ENCODE measurements around the gene MSRB1.
"Not testable (repeated sequence)": the region's sequence is repeated elsewhere in the genome, so short reads cannot be mapped to it uniquely, and the experiment has no call there.

Gene MSRB1

GRCh38 chr16:1978476-1979120 lies 35.6 kb upstream of the MSRB1 start:
- DNase-seq = no peak

DNA sequence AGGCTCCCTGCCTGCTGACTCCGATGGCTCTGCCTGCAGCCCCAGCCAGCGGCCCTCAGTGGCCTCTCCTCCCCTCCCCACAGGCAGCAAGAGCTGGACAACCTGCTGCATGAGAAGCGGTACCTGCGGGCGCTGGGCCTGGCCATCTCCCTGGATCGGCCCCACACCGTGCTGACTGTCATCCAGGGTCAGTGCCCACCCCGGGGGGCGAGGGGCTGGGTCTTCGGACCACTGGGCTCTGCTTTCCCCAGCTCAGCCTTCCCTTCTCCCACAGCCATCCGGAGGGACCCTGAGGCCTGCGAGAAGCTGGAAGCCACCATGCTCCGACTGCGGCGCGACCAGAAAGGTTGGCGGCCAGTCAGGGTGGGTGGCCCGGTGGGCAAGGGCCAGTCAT lies 34.9 kb upstream of the MSRB1 start:
- DNase-seq = no peak

- DNase-seq = no peak
These were observed 34.2 kb upstream of the MSRB1 start for GRCh38 chr16:1976951-1977874.

GRCh38 chr16:1976216-1976520 lies 33.2 kb upstream of the MSRB1 start:
- DNase-seq = no peak

GRCh38 chr16:1975432-1976215 lies 32.6 kb upstream of the MSRB1 start:
- no peak for DNase-seq

DNA sequence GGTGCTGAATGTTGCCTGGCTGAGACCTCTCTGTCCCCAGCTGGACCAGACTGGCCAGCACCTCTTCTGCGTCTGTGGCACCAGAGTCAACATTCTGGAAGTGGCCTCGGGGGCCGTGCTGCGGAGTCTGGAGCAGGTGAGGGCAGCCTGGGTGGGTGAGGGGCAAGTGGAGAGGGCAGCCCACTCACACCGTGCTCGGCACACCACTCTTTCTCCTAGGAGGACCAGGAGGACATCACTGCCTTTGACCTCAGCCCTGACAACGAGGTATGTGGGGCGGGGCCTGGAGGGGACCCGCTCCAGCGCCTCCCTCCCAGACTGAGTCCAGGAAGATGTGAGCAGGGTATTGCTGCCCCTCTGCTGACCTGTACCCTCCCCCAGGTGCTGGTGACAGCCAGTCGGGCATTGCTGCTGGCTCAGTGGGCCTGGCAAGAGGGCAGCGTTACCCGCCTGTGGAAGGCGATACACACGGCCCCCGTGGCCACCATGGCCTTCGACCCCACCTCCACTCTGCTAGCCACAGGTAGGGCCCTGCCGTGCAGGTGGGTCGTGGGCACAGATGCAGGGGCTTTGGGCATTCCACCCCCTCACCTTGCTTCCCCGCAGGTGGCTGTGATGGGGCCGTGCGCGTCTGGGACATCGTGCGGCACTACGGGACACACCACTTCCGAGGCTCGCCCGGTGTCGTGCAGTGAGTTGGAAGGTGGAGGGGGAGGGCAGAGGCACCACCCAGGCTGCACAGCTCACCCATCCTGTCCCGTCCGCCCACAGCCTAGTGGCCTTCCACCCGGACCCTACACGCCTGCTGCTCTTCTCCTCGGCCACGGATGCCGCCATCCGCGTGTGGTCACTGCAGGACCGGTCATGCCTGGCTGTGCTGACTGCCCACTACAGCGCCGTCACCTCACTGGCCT lies 31.4 kb upstream of the MSRB1 start:
- DNase-seq = no peak

DNA sequence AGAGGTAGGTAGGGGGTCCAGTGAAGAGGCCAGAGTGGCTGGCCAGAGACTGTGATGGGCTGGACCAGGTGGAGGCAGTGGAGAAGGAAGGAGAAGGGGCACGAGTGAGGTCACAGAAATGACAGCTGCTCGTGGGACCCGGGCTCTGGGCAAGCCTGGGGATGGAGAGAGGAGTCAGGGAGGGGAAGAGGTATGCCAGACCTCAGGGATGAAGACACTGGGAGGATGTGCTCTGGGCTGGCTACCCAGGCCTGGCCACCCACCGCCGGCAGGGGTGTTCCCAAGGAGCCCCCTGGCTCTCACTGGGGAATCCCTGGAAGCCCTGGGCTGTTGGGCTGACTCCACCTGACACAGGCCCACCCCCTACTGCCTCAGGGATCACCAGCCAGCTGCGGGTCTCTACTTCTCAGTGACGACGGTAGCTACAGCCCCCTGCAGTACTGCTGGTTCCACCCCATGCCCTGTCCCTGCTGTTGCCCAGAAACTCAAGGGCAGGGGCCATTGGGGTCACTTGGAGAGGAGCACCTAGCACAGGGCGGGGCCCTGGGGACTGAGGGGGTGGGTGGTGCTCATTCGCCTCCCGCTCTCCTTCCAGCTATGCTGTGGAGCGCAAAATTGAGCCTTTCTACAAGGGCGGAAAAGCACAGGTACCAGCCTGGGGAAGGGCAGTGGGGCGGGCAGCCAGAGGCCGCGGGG lies 30.6 kb upstream of the MSRB1 start:
- DNase-seq = no peak

- DNase-seq = no peak
These were observed 29.5 kb upstream of the MSRB1 start for GRCh38 chr16:1972490-1972877.

DNA sequence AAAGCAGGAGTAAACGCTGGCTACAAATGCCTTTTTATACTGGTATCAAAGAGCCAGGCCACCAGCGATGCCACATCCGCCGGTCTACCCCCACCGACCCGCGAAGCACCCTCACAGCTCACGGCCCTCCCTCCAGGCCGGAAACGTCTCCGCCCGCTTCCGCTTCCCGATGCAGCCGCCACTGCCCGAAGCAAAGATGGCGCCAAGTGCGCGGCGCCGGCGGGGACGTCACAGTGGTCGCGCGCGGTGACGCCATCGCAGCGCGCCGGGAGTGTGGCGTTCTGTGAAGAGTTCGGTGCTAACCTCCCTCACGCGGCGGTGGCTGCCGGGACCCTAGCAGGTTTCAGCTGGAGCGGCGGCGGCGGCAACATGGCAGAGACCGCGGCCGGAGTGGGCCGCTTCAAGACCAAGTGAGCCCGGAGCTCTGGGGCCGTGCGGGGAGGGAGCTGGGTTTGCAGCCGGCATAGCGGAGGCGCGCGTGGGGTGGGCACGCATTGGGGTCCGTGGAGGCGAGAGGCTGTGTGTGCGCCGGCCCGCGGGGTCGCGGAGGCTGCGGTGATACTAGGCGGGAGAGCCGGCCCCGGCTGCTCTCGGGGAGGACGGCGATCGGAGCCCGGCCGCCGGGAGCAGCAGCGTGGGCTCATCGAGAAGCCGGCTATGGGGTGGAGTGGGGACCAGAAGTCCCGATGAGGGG lies 28.9 kb upstream of the MSRB1 start, which contains the start of gene TBL3:
TBL3 (plus strand) TSS at position 258 of the 694 bp plus-strand sequence; CDS start at position 370, 112 bp downstream.
- peak; percentile 90 to 95 for DNase-seq

DNA sequence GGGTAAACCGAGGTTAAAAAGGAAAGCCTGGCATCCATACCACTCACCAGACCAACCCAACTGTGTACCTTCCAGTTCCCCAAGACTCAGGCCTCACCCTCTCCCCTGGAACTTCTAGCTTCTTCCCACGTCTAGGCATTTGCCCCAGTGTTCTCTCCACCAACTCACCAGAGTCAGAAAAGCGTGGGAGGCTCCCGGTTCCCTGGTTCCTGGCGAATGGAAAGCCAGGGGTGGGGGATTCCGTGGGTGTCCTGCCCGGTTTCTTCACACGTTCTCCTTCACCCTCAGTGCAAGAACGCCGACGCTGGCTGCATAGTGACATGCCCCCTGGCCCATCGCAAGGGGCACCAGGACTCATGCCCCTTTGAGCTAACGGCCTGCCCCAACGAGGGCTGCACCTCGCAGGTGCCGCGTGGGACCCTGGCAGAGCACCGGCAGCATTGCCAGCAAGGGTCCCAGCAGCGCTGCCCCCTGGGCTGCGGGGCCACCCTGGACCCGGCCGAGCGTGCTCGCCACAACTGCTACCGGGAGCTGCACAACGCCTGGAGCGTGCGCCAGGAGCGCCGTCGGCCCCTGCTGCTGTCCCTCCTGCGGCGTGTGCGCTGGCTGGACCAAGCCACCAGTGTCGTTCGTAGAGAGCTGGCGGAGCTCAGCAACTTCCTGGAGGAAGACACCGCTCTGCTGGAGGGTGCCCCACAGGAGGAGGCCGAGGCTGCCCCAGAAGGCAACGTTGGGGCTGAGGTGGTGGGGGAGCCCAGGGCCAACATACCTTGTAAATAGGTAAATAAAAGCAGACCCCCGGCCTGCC lies 25.4 kb upstream of the MSRB1 start:
- DNase-seq = no peak

DNA sequence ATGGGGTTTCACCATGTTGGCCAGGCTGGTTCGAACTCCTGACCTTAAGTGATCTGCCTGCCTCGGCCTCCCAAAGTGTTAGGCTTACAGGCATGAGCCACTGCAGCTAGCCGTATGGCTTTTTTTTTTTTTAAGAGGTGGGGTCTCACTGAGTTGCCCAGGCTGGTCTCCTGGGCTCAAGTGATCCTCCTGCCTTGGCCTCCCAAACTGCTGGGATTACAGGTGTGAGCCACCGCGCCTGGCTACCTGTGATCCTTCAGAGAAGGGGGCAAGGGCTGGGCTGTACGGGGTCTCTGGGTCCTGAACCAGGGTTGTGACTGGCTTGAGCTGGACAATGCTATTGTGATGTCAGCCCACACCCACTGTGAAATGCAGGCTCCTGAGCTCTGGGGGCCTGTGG lies 23.5 kb upstream of the MSRB1 start, which contains the start of gene RNF151:
RNF151 (plus strand) TSS at position 397 of the 400 bp plus-strand sequence. CDS start 26 bp downstream, outside the sequence.
- DNase-seq = no peak

GRCh38 chr16:1965396-1966001 lies 22.5 kb upstream of the MSRB1 start:
- DNase-seq = no peak

GRCh38 chr16:1964506-1965395 lies 21.8 kb upstream of the MSRB1 start, which contains the start of gene RPS2:
TSS of gene RPS2 (minus strand) at chr16:1964826. CDS start at chr16:1964625, 201 bp downstream.
- peak; percentile 99 for DNase-seq

DNA sequence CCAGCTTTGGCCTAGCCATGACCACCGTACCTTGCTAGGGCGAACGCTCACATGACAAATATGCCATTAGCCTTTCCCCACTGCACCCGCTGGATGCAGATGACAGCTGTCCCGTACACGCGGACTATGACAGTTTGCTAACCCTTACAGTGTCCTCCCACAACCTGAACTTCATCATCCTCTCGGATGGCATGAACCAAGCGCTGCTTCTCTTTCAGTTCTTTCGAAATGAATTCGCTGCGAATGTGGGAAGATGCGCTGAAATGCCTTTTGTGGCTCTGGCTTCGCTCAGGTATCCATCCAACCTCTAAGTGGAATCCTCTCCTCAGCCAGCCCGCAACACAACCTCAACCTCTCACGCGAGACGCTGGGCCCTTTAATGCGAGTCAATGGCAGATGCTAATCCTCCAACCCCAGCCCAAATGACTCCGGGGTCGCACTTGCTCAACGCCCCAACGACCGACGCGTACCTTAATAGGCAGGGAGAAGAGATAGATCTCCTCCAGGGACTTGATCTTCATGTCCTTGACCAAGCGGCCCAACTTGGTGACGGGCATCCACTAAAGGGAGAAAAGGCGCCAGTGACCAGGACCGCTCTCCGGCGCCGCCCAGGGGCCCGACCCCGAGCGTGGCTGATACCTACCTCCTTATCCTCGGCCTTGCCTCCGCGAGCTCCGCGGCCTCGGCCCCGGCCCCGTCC lies 21.0 kb upstream of the MSRB1 start:
- DNase-seq = peak; percentile 27 to 65

DNA sequence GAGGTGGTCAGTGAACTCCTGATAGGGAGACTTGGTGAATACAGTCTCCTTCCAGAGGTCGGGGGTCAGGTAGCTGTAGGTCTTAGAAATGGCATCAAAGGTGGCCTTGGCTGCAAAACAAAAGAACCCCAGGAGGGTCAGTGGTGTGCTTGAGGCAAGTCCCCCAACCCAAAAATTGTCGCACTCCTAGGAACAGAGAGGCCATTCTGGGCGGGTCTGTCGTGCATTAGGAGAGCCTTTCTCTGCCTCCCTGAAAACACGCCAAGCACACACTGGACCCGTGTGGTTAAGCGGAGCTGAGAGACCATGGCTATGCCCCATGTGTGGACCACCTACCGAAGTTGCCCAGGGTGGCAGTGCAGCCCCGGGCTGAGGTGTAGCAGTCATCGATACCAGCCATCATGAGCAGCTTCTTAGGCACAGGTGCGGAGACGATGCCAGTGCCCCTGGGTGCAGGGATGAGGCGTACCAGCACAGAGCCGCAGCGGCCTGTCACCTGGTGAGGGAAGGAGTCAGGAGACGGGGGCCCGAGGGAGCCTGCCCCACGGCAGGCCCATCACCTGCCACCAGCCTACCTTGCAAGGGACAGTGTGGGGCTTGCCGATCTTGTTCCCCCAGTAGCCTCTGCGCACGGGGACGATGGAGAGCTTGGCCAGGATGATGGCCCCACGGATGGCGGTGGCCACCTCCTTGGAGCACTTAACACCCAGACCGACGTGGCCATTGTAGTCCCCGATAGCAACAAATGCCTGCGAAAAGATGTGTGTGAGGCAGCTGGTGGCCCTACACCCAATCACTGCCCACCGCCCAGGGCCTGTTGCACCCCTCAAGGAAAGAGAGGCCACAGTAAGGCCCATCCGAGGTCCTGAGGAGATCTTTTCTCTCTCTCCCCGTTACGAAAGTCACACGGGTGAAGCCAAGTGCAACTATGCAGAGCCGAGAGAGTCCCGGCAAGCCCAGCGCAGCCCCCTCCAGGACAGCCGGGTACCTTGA lies 19.5 kb upstream of the MSRB1 start:
- not testable (repeated sequence) for DNase-seq

DNA sequence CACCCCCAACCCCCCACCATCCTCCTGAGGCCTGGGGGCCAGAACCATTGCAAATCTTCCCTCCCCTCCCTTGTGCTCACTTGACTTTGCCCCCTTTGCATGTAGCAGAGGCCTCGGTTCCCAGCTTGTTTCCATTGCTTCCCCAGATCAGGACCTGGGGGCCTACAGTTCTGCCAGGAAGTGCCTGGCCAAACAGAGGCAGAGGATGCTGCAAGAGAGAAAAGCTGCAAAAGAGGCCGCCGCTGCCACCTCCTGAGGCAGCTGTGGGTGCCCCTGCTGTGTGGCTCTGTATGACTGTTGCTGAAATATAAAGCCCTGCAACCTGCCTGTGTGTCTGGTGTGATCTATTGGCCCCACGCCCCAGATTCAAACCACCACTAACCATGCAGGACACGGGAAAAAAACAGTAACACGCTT lies 18.7 kb upstream of the MSRB1 start:
- no peak for DNase-seq

All from NCI-H1930 (cell line).